GM21360 (cell line): ENCODE results near the gene SHOX.
"Not testable (repeated sequence)": the region's sequence is repeated elsewhere in the genome, so short reads cannot be mapped to it uniquely, and the experiment has no call there.

Experiments
- ATAC-seq: cut with Tn5 transposase; IDR thresholded peaks from one replicate; pipeline ENCODE4 v1.9.1; 2021; ENCODE audit warnings: mild to moderate bottlenecking, moderate library complexity; ENCODE audit not compliant: unreplicated experiment

Gene SHOX

DNA sequence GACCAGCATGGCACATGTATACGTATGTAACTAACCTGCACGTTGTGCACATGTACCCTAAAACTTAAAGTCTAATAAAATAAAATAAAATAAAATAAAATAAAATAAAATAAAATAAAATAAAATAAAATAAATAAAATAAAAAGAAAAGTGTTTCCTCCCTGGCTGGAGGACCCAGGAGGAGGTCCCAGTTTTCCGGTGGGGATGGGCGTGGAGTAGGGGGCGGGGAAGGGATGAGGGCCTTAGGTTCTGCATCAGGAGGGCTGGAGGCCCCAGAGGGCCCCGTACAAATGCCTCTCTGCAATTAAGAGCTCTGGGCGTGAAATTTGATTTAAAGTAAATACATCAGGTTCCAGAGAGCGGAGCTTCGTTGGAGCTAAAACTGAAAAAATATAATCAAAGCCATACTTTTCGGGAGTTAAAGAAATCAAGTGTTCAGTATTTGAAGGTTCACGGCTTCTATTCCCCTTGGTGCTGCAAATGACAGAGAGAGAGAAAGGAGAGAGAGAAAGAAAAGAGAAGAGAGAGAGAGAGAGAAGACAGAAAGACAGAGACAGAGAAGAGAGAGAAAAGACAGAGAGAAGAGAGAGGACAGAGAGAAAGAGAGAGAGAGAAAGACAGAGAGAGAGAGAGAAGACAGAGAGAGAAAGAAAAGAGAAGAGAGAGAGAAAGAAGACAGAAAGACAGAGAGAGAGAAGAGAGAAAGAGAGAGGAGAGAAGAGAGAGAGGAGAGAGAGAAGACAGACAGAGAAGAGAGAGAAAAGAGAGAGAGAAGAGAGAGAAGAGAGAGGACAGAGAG, 8.7 kb upstream of the SHOX start:
- ATAC-seq, result no peak

DNA sequence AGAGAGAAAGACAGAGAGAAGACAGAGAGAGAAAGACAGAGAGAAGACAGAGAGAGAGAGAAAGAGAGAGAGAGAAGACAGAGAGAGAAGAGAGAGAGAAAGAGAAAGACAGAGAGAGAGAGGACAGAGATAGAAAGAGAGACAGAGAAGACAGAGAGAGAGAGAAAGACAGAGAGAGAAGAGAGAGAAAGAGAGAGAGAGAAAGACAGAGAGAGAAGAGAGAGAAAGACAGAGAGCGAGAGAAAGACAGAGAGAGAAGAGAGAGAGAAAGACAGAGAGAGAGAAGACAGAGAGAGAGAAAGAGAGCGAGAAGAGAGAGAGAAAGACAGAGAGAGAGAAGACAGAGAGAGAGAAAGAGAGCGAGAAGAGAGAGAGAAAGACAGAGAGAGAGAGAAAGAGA, 7.8 kb upstream of the SHOX start:
- ATAC-seq, result not testable (repeated sequence)

DNA sequence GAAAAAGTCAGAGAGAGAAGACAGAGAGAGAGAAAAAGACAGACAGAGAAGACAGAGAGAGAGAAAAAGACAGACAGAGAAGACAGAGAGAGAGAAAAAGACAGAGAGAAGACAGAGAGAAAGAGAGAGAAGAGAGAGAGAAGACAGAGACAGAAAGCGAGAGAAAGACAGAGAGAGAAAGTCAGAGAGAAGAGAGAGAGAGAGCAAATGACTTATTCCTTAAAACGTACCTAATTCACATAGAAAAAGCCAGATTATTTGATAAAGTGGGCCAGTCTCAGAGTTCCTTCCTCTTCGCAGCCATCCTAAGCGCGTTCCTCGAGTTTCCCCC, 7.4 kb upstream of the SHOX start:
- ATAC-seq, result no peak

DNA sequence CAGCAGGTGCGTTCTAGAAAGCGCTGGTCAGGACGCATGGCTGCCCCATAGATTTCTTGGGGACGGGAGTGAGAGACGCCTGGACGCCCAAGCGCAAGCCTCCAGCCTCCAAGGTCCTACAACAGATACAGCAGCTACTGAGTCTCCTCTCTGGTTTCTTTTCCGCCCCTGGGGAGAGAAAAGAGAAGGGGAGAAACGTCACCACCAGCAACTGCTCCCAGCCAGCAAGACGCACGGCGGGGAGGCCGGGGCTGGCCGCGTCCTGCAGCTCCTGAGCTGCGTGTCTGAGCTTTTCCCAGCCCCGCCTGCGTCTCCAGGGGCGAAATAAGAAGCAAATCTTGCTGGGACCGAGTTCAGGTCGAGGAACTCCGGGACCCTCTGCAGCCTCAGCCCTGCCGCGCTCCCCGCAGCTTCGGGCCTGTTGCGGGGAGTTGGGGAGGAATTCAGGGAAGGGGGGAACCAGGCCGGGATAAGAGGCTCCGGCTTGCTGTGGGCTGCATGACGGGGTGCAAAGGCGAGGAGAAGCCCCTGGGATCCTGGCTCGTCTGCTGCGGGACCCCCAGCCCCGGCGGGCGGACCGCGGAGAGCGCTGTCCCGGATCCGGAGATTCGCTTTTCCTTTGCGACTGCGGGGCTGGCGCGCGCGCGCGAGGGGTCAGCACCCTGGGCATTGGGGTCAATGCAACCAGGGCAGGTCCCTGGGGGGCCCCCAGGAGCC, 6.8 kb upstream of the SHOX start:
- ATAC-seq, result no peak

DNA sequence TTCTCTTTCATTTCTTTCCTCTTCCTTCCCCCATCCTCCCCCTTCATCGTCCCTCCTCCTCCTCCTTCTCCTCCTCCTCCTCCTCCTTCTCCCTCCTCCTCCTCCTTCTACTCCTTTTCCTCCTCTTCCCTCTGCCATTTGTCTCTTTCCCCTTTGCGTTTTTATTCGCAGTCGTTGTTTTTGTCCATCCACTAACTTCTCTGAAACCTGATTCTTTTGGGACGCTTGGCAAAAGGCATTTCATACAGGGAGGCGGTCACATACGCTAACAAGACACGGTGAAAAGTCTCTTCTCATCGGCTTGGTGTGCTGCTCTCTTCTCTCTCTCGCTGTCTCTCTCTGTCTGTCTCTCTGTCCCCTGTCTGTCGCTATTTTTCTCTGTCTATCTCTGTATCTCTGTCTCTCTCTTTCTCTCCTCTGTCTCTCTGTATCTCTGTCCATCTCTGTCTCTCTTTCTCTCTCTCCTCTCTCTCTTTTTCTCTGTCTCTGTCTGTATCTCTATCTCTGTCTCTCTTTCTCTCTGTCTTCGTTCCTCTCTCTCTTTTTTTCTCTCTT, 5.4 kb upstream of the SHOX start:
- ATAC-seq, result no peak

DNA sequence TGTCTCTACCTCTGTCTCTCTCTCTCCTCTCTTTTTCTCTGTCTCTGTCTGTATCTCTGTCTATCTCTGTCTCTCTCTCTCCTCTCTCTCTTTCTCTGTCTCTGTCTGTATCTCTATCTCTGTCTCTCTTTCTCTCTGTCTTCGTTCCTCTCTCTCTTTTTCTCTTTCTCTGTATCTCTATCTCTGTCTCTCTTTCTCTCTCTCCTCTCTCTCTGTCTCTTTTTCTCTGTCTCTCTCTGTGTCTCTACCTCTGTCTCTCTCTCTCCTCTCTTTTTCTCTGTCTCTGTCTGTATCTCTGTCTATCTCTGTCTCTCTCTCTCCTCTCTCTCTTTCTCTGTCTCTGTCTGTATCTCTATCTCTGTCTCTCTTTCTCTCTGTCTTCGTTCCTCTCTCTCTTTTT, 4.5 kb upstream of the SHOX start:
- not testable (repeated sequence) for ATAC-seq

DNA sequence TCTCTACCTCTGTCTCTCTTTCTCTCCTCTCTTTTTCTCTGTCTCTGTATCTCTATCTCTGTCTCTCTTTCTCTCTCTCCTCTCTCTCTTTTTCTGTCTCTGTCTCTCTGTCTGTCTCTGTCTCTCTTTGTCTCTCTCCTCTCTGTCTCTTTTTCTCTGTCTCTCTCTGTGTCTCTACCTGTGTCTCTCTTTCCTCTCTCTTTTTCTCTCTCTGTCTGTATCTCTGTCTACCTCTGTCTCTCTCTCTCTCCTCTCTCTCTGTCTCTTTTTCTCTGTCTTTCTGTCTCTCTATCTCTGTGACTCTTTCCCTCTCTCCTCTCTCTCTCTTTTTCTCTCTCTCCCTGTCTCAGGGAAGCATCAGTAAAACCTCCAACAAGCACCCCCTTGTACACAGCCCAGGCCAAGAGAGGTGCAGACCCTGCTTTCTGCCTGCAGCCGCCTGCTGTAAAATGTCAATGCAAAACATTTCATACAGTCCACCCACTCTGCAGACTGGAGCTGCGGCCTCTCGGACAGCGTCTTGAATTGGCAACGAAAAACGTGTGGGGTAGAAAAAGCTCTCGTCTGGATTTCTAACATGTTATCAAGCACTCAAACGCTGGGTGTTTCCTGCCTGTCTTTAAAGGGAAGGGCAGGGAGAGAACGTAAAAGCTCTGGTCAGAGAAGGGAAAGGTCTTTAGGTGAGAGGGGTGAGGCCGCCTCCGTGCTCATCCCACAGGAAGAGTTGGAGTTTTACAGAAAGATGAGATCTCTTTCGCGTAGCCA, 3.7 kb upstream of the SHOX start:
- ATAC-seq, result no peak

DNA sequence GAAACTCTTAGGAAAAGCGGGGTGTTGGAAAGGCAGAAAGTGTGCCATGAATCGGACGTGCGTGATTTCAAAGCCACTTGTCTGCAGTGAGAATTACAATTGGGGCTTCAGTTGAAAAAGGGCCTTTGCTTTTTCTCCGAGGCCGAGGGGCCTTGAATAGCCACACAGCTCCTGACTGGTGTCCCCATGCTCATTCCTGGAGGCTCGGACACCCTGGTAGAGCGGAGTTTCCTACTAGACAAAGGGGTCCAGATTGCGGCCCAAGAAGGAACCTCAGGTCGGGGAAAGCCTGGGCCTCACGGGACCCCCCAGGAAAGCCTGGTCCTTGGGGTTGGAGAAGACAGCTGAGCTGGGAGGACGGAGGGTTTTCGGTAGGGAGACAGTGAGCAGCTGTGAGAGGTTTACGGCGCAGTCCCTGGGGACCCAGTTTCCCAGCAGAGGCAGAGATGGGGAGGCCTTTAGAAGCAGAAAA, 3.0 kb upstream of the SHOX start:
- no peak for ATAC-seq

DNA sequence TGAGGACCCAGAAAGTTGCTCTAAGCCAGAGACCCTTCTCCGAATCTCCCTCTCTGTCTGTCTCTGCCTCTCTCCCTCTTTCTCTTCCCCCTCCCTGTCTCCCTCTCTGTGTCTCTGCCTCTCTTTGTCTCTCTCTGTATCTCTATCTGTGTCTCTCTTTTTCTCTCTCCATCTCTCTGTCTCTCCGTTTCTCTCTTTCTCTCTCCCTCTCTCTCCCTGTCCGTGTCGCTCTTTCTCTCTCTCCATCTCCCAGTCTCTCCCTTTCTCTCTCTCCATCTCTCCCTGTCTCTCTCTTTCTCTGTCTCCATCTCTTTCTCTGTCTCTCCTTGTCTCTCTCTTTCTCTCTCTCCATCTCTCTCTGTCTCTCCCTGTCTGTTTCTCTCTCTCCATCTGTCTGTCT, 2.6 kb upstream of the SHOX start:
- ATAC-seq, result no peak

DNA sequence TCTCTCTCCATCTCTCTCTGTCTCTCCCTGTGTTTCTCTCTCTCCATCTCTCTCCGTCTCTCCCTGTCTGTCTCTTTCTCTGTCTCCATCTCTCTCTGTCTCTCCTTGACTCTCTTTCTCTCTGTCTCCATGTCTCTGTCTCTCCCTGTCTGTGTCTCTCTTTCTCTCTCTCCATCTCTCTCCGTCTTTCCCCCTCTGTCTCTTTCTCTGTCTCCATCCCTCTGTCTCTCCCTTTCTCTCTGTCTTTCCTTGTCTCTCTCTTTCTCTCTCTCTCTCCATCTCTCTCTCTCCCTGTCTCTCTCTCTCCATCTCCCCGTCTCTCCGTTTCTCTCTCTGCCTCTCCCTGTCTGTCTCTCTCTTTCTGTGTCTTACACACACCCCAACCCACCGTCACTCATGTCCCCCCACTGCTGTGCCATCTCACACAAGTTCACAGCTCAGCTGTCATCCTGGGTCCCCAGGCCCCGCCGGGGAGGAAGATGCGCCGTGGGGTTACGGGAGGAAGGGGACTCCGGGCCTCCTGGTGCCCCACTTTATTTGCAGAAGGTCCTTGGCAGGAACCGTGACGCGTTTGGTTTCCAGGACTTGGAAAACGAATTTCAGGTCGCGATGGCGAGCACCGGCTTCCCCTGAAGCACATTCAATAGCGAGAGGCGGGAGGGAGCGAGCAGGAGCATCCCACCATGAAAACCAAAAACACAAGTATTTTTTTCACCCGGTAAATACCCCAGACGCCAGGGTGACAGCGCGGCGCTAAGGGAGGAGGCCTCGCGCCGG, 1.2 kb upstream of the SHOX start:
- ATAC-seq, result no peak

DNA sequence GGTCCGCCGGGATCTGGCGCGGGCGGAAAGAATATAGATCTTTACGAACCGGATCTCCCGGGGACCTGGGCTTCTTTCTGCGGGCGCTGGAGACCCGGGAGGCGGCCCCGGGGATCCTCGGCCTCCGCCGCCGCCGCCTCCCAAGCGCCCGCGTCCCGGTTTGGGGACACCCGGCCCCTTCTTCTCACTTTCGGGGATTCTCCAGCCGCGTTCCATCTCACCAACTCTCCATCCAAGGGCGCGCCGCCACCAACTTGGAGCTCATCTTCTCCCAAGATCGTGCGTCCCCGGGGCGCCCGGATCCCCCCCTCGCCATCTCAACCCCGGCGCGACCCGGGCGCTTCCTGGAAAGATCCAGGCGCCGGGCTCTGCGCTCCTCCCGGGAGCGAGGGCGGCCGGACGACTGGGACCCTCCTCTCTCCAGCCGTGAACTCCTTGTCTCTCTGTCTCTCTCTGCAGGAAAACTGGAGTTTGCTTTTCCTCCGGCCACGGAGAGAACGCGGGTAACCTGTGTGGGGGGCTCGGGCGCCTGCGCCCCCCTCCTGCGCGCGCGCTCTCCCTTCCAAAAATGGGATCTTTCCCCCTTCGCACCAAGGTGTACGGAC, 482 bp upstream of the SHOX start:
- ATAC-seq, result no peak

DNA sequence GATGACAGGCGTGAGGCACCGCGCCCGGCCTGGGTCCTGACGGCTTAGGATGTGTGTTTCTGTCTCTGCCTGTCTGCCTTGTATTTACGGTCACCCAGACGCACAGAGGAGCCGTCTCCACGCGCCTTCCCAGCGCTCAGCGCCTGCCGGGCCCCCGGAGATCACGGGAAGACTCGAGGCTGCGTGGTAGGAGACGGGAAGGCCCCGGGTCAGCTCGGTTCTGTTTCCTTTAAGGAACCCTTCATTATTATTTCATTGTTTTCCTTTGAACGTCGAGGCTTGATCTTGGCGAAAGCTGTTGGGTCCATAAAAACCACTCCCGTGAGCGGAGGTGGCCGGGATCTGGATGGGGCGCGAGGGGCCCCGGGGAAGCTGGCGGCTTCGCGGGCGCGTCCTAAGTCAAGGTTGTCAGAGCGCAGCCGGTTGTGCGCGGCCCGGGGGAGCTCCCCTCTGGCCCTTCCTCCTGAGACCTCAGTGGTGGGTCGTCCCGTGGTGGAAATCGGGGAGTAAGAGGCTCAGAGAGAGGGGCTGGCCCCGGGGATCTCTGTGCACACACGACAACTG, 1.3 kb downstream of the SHOX start:
- ATAC-seq, result no peak

DNA sequence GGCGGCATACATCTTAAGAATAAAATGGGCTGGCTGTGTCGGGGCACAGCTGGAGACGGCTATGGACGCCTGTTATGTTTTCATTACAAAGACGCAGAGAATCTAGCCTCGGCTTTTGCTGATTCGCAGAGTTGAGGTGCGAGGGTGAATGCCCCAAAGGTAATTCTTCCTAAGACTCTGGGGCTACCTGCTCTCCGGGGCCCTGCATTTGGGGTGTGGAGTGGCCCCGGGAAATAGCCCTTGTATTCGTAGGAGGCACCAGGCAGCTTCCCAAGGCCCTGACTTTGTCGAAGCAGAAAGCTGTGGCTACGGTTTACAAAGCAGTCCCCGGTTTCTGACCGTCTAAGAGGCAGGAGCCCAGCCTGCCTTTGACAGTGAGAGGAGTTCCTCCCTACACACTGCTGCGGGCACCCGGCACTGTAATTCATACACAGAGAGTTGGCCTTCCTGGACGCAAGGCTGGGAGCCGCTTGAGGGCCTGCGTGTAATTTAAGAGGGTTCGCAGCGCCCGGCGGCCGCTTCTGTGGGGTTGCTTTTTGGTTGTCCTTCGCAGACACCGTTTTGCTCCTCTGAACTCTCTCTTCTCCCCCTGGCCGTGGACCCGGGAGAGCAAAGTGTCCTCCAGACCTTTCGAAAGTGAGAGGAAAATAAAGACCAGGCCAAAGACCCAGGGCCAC, 1.9 kb downstream of the SHOX start:
- ATAC-seq, result no peak

DNA sequence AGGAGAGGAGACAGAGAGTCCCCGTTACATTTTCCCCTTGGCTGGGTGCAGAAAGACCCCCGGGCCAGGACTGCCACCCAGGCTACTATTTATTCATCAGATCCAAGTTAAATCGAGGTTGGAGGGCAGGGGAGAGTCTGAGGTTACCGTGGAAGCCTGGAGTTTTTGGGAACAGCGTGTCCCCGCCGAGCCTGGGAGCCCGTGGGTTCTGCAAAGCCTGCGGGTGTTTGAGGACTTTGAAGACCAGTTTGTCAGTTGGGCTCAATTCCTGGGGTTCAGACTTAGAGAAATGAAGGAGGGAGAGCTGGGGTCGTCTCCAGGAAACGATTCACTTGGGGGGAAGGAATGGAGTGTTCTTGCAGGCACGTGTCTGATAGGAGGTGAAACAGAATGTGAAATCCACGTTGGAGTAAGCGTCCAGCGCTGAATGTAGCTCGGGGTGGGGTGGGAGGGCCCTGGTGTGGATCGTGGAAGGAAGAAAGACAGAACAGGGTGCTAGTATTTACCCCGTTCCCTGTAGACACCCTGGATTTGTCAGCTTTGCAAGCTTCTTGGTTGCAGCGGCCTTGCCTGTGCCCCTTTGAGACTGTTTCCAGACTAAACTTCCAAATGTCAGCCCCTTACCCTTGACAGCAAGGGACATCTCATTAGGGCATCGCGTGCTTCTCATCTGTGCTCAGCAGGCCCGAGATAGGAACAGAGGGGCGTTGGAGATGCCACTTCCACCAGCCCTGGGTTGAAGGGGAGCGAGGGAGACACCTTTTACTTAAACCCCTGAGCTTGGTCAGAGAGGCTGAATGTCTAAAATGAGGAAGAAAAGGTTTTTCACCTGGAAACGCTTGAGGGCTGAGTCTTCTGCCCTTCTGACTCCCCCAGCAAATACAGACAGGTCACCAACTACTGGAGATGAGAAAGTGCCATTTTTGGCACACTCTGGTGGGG, 2.7 kb downstream of the SHOX start:
- ATAC-seq, result no peak

DNA sequence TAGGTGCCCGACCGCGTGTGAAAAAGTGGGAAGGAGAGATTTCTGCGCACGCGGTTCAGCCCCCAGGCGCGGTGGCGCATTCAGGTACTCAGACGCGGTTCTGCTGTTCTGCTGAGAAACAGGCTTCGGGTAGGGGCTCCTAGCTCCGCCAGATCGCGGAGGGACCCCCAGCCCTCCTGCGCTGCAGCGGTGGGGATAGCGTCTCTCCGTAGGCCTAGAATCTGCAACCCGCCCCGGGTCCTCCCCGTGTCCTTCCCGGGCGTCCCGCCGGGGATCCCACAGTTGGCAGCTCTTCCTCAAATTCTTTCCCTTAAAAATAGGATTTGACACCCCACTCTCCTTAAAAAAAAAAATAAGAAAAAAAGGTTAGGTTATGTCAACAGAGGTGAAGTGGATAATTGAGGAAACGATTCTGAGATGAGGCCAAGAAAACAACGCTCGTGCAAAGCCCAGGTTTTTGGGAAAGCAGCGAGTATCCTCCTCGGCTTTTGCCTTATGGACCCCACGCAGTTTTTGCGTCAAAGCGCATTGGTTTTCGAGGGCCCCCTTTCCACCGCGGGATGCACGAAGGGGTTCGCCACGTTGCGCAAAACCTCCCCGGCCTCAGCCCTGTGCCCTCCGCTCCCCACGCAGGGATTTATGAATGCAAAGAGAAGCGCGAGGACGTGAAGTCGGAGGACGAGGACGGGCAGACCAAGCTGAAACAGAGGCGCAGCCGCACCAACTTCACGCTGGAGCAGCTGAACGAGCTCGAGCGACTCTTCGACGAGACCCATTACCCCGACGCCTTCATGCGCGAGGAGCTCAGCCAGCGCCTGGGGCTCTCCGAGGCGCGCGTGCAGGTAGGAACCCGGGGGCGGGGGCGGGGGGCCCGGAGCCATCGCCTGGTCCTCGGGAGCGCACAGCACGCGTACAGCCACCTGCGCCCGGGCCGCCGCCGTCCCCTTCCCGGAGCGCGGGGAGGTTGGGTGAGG, 3.7 kb downstream of the SHOX start:
- ATAC-seq, result no peak

DNA sequence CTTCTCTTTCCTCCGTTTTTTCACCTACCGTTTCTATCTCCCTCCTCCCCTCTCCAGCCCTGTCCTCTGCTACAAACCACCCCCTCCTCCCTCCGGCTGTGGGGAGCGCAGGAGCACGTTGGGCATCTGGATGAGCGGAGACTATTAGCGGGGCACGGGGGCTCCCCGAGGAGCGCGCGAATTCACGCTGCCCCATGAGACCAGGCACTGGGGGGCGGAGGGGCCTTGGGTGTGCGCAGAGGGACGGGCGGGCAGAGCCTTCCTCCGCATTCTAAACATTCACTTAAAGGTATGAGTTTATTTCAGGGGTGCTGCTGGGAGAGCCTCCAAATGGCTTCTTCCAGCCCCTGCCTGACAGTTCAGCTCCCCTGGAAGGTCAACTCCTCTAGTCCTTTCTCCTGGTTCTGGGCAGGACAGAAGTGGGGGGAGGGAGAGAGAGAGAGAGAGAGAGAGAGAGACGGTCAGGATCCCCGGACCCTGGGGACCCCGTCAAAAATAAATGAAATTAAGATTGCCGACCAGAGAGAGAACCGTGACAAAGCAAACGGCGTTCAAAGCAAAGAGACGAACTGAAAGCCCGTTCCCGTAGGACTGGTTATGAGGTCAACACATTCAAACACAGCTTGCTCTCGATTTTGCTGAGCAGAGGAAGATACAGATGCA, 5.0 kb downstream of the SHOX start:
- no peak for ATAC-seq
